ENCODE results near the gene TMTC1.

Gene TMTC1

DNA sequence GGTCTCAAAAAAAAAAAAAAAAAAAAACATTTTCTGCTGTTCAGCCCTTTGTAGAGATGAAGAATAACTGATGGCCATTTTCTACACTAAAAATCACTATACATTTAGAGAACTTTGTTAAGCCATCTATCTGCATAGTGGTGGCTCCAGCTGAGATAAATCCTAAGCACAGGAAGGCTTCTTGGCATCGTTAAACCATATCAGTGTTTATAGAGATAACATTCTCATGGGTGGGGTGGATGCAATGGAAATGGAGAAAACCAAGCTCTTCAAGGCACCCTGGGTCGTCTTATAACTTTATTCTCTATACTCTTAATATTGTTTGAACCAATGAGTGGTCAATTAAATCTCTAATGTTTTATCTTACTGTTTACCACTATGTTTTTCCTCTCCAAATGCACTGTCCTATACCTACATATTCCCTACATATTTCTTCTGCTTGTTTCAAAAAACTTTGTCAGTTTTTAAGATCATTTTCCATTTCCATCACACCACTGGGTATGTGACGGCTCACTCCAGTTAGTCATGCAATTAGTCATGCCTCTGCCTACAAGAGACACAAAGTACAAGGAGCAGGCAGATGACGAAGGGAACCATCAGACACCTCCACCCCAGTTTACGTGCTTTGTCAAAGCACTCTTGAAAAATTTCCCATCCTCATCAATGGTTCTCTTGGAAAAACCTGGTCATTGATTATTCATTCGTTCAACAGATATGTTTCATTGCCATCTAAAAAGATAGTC is 166.9 kb downstream of the TMTC1 start:
- DNase-seq (ENCODE audit: low read depth, low spot score), result no peak

DNA sequence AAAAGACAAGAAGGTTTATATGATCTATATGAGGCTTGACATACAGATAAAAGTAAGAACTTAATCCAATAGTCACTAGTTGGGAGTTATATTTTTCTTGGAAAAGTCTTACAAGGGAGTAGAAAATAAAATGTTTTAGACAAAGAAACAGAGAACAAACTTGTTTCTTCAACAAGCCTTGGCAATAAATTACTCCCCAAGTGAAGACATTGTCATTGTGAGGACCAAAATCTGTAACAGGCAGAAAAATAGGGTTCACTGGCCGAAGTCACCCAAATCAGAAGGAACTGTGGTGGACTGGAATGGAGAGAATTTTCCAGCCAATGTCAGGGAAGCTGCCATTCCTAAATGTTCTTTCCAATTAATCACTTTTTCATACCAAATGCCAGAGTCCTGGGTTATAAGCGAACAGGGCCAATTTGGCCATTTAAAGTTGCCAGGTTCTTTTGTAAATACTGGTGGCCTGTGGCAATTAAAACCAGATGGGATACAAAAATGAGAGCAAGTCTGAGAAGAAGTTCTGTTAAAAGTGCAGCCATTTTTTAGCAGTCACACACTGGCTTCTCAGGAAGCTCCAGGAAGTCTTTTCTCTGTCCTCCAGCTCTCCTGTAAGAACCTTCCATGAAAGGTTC is 168.9 kb downstream of the TMTC1 start:
- no peak for DNase-seq (ENCODE audit: low read depth, low spot score)

DNA sequence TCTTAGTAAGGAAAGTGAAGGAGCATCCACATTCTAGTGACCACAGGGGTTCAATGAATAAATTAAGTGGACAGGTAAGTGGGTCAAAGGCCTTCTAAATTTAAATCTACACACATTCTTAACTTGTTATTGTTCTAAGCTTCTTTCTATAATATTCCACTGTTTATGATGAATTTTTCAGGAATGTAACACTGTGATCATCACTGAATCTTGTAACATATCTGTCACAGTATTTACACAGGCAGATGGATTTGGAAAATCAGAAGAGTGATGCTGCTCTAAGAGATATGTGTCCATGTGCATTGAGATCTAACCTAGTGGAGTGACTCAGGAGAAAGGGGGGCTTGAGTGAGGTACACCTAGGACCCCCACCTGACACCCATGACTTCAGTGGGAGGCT is 170.8 kb downstream of the TMTC1 start:
- no peak for DNase-seq (ENCODE audit: low read depth, low spot score)

DNA sequence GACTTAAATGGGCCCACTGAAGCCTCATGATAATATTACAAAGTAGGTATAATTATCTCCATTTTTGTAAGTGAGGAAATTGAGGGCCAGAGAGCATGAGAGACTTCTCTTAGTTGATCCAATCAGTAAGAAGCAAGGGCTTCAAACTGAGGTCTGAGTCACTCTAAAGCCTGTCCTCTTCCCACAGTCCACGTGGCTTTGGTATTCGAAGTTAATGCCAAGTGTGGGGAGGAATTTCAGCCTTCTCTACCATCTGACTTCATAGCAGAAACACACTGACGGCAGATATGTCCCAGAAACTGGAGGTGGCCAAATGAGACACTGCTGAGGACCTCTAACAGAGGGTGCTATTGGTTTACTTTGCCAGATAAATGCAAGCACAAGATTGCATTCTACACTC is 171.8 kb downstream of the TMTC1 start:
- no peak for DNase-seq (ENCODE audit: low read depth, low spot score)

DNA sequence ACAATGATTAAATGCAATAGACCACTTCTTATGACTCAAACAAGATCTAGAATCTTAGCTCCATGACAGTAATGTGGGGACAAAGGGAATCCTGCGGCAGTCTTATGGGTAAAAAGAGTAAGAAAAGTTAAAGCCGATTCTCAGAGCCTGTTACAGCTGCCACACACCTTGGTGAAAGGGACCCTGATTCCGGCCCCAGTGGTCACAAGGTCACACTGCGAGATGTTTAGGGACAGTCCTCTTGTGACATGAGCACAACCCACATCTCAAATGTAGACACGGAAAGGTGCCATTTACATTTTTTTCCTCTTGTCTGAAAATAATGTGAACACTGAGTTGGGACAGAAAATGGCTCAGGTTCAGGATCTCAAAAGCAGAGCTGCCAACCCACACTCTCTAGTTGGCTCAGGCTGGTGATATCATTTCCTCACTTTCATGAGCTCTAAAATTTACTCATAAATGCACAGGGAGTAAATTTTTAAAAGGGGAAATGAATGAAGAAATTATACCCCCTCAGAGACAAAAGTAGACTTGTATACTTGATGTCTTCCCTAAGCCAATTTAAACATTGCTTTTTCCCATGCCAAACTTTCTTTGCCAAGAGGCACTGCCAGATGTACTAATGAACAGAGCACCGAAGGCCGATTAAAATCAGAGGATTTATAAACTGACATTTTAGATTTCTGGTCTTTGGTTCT is 173.1 kb downstream of the TMTC1 start:
- no peak for DNase-seq (ENCODE audit: low read depth, low spot score)

DNA sequence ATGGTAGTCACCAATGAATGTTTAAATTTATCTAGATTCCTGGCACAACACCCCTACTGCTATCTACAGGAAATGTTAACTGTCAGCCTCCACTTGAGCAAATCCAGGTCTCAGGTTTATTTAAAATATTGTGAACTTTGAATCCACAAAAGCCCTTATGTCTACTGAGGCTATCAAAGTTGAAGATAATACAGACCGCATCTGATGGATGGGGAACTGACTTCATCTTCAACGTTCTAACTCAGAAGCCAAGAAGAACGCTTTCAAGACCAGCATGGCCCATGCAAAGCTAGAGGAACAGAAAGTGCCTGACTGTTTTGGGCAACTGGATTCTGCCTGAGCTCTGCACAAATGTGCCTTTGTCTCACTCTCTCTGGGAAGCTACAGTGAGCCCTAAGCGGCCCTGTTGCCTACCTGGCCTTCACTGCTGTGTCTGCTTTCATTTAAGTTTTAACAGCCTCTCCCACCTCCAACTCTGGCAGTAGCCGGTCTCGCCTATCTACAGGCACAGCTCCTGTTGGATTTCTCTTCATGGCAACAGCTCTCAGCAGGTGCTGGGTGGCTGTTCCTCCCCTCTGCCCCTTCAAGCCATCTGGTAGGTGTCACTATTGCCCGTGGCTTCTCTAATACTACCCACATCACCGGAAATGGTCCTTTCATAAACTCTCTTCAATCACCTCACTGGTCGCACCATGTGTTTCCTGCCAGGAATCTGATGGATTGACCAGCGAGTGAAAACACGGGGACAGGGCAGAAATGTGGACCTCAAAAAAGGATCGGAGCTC is 174.1 kb downstream of the TMTC1 start:
- no peak for DNase-seq (ENCODE audit: low read depth, low spot score)

DNA sequence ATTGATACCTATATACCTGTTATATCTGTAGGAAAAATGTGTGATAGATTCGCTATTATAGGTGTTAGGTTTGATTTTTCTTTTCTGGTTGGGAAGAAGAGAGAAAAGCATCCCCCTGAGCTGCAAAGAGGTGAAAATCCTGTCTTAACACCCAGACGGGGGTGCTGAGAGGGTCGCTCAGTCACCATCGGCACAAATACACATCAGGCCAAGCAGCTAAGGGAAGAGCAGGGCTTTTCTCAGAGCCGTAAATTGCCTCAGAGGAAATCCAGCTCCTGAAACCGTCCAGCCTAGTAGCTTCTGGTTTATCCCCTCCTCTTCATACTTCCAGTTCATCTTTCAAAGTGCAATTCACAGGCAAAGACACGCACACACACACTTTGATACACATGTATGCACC is 175.2 kb downstream of the TMTC1 start:
- no peak for DNase-seq (ENCODE audit: low read depth, low spot score)

DNA sequence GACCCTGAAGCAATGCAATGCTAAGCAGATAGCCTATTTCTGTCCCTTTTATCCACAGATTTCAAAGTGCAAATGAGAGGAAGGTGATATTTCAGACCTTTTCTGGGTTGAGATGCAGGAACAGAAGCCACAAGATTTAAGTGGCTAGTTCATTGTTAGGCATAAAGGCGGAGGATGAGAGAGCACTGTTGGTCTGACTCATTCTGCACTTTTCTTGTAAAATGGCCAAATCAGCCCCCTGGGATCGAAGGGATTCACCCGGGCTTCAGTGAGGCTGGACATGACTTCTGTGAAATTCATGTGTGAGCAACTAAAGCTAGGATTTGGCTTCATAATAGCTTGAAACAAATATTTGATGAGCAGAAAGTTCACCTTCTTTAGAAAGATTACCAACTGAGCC is 184.4 kb downstream of the TMTC1 start:
- DNase-seq (ENCODE audit: low read depth, low spot score), result no peak

DNA sequence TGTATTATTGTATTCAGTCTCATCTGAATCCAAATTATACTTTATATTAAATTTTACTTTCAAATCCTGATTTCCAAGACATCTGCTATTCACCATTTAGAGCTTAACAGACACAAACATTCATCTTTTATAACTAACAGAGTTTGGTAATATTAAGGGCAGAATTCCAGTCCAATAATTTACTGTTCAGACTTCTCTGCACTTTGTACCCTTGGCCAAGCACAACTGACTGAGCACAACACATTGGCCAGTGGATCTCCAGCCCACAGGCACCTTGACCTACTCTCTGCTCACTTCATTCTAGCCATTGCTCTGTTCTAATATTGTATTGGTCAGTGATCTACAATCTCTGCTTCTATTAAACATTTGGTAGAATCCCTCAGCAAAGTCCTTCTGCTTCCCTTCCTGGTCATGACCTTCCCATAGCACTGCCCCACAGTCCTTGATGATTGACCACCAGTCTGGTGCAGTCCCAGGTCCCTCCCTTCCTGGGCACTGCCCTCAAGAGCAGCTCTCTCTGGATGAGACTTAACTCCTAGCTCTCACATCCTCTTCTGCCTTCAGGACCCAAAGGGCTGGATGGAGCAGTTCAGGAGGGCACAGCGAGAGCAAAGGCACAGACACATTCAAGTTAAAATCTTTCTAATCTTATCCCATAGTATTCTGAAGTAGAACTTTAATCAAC is 188.5 kb downstream of the TMTC1 start:
- no peak for DNase-seq (ENCODE audit: low read depth, low spot score)

DNA sequence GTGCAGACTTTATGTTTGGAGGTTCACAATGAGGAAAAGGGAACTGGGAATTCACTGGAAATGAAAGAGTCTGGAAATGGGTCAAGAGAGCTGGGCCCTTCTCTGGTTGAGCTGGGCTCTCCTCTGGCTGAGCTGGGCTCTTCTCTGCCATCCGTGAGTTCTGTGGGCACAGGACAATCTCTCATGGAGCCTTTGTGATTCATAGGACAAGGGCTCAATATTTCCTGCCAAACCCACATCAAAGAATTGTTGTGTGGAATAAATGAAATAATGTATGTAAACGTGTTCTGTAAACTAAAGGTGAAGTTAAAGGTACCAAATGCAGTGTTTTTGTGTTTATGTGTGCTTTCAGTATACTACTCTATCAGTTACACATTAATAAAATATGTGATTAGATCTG is 190.7 kb downstream of the TMTC1 start:
- DNase-seq (ENCODE audit: low read depth, low spot score), result no peak

DNA sequence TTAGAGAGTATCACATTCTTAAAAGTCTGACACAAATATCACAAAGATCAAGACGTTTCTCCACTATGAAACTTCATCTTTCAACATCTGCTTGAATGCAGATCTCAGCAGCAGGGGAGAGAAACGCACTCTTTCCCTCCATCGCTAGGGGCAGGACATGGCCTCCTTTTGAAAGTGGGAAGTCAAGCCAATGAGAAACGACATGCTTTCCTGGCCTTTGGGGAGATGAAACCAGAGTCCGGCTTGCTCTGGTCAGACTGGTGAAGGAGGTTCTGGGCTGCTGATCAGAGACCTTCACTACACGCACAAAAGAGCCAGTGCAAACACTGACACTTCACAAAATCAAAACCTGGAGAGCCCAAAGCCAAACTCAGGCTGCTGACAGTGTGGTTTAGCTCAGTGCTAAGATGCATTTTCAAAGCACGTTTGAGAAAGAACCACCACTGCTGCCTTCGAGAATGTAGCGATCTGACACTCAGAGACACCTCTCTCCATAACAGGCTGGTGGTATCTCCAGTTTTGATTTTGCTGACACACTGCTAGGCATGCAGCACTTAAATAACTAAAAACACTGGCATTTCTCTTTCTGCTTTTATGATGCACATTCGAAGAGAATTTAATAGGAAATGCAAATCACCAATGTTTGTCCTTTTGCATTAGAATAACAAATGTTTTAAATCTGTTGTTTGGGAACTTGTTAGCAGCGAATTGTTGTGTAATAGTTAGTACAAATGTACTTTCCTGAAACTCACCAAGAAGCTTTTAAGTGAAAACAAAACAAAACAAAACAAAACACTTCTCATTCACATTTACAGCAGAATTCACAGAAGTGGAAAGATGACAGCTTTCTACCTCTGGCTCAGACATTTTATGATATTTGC is 192.4 kb downstream of the TMTC1 start:
- no peak for DNase-seq (ENCODE audit: low read depth, low spot score)

DNA sequence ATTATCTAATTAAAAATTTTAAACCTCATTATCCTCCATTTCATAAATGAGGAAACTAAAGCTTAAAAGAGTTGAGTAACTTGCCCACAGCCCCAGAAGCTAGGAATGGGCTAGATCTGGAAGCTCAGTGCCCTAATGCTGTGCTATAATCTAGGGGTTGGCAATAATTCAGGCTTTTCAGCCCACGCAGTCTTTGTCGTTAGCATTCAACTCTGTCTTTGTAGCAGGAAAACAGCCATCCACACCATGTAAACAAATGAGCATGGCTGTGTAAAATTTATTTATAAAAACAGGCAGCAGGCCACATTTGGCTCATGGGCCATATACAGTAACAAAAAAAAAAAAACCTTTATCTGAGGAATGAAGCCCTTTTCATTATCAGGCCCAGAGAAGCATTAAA is 193.9 kb downstream of the TMTC1 start:
- no peak for DNase-seq (ENCODE audit: low read depth, low spot score)

DNA sequence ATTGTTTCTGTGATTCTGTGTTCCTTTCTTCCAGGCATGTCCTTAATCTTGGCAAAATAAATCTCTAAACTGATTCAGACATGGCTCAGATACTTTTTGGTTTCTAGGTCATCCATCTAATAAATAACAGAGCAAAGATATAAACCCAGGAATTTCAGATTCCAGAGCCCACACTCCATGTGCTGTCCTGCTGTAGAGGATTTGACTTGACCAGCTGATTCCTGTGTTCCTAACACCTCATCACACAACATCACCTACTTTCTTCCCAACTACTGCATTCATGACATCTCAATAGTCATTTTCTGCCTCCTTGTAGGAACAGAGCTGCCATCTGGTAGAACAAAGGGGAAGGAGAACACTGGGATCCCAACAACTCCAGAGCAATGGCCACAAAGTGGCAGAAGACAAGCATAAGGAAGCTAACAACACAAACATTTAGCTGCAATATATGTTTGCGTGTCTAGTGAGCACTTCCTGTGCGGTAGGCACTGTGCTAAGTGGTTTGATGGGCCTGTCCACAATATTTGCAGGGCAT is 194.4 kb downstream of the TMTC1 start:
- no peak for DNase-seq (ENCODE audit: low read depth, low spot score)

DNA sequence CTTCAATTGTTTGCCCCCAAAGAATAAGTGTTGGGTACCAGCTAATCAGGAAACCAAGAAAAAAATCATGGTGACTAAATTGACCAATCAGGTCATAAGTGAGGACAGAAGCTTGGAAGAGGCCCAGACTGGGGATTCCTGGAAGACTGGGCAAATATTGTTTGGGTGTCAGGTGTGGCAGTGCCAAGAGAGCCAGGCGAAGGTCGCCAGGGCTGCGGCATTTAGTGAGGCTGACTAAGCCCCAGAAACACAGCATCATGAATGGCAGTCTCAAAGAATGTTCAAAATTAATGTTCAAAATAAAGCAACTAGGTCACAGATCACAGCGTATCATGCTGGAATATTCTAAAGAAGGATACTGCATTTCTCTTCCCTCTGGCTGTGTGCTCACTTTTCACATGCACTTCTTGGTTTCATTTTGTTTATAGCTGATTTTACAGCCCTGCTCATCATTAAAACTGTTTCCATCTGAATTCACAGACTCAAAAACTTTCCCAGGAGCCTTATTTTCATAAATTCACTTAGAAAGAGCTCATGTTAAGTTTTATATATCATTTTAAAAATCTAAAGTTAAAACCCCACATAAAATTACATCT is 201.0 kb downstream of the TMTC1 start:
- DNase-seq (ENCODE audit: low read depth, low spot score), result no peak

DNA sequence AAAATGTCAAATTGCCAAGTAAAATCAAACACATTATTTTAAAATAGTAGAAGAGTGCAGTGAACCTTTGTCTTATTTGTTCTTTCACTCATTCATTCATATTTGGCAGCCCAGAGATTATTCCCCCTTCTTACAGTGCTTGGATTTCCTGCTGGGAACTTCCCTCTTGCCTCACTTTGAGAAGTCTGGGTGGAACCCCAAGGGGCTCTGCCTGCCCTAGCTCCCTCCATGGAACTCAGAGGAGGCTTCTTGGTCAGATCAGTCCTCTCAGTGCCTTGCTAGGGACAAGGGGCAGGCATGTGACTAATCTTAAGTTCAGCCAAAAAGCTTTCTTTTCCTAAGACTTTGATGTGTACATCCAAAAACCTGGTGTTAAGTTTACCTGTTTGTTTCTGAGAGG is 201.6 kb downstream of the TMTC1 start:
- DNase-seq (ENCODE audit: low read depth, low spot score), result no peak

DNA sequence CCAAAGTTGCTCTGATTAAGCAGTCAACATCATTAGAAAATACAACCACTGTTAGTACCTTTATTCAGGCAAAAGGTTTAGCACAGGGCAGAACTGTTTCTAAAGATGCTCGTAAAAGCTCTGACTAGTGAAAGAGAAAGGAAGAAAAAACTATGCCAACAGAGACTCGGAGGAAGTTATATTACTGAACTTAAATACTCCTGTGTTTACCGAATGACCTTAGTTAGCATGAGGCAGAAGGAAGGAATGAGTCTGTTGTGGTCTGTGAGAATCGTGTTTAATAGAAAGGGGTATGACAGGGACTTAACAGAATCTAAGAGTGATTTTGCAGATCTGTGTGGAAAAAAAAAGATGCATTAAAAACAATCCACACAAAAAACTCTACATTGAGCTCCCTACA is 202.1 kb downstream of the TMTC1 start:
- DNase-seq (ENCODE audit: low read depth, low spot score), result no peak

DNA sequence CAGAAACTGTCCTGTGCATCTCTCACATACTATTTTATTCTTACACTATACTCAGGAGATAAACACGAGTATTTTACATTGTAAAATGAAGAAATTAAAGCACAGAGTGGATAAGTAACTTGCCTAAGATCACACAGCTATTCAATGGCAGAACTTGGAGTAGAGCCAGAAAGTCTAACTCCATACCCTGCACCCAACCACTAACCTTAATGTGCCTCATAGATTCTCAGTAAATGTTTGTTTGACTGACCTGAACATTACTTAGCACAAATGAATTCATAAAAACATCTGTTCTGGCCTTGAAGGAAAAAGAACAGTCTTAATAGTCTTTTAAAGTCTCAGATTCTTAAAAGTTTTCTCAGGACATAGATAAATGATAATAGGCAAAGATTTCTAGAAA is 202.8 kb downstream of the TMTC1 start:
- no peak for DNase-seq (ENCODE audit: low read depth, low spot score)

DNA sequence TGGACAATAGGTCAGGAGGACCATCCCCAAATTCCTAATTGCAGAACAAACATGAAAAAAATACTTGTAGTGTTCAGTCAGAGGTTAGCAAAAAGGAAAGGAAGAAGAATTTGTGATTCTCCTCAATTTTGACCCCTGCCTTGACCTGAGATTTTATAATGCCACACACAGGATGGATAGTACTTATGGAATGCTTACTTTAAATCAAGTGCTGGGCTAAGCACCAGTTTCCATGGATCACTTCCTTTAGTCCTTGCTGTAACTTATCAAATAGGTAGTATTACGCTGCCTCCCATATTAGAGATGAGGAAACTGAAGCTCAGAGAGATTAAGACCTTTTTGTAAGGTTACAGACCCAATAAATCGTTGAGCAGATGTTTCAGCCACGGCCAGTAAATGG is 205.0 kb downstream of the TMTC1 start:
- no peak for DNase-seq (ENCODE audit: low read depth, low spot score)

DNA sequence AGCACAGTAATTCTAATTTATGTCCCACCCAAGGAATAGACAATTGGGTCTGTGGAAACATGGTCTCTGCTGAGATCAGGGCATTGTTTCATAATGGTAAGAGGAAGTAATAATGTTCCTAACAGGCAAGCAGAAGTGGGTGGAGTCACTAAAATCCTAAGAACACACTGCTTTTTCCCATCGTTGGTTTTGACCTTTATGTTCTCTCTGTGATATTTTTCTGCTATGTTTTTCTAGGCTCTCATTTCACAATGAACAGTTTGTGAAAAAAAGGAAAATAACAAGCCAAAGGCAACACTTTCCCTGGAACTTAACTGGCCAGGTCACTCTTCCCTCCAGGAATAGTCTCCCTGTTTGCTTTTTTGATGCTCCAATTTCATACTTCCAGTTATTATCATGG is 205.7 kb downstream of the TMTC1 start:
- DNase-seq (ENCODE audit: low read depth, low spot score), result no peak

DNA sequence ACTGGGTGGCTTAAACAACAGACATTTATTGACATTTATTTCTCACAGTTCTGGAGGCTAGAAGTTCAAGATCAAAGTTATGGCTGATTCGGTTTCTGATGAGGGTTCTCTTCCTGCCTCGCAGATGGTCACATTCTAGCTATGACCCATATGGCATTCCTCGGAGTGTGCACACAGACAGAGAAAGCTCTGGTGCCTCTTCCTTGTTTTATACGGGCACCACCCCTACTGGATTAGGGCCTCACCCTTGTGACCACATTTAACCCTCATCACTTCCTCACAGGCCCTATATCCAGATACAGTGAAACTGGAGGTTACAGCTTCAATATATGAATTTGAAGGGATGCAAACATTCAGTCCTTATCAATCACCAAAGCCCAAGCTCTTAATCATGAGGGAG is 209.2 kb downstream of the TMTC1 start:
- DNase-seq (ENCODE audit: low read depth, low spot score), result no peak

Measured in brain pericyte (primary cell).